PFSK-1 (cell line): ENCODE results near the gene NME8.

Source experiments
- FOXP2 ChIP-seq: optimal IDR thresholded peaks from 2 replicates; pipeline ENCODE3; 2011; ENCODE audit warnings: borderline replicate concordance, control low read depth, inconsistent platforms; ENCODE audit not compliant: insufficient read depth; ENCODE audit errors: extremely low read length, extremely low read depth
- POLR2AphosphoS5 ChIP-seq: IDR thresholded peaks from 2 replicates; pipeline ENCODE4 v1.6.1; 2012; ENCODE audit warnings: low read depth, mild to moderate bottlenecking, control low read depth, low read length, moderate library complexity
- TF ChIP-seq, protein P1 (sequence below), 2 experiments: IDR thresholded peaks; 2 replicates each; pipeline versions ENCODE4 v1.6.1 to v1.8.0; 2011 to 2012; ENCODE audit warnings: low read depth in 2 of 2, low read length in 2 of 2, control low read depth in 1 of 2, inconsistent platforms in 1 of 2, mild to moderate bottlenecking in 1 of 2, moderate library complexity in 1 of 2; ENCODE audit not compliant: insufficient read depth in 1 of 2

GRCh38 chr7:37894671-37895070 lies 46.3 kb downstream of the NME8 start:
- TF ChIP-seq, protein P1, sequence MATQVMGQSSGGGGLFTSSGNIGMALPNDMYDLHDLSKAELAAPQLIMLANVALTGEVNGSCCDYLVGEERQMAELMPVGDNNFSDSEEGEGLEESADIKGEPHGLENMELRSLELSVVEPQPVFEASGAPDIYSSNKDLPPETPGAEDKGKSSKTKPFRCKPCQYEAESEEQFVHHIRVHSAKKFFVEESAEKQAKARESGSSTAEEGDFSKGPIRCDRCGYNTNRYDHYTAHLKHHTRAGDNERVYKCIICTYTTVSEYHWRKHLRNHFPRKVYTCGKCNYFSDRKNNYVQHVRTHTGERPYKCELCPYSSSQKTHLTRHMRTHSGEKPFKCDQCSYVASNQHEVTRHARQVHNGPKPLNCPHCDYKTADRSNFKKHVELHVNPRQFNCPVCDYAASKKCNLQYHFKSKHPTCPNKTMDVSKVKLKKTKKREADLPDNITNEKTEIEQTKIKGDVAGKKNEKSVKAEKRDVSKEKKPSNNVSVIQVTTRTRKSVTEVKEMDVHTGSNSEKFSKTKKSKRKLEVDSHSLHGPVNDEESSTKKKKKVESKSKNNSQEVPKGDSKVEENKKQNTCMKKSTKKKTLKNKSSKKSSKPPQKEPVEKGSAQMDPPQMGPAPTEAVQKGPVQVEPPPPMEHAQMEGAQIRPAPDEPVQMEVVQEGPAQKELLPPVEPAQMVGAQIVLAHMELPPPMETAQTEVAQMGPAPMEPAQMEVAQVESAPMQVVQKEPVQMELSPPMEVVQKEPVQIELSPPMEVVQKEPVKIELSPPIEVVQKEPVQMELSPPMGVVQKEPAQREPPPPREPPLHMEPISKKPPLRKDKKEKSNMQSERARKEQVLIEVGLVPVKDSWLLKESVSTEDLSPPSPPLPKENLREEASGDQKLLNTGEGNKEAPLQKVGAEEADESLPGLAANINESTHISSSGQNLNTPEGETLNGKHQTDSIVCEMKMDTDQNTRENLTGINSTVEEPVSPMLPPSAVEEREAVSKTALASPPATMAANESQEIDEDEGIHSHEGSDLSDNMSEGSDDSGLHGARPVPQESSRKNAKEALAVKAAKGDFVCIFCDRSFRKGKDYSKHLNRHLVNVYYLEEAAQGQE (IDR thresholded peaks at IDR 0.05; ENCODE audit: insufficient read depth in 1 of 2, low read depth in 2 of 2, low read length in 2 of 2) = no peak
- no peak for TF ChIP-seq POLR2AphosphoS5
- TF ChIP-seq FOXP2 = no peak
